Psoas muscle (tissue), 8 donors: ENCODE data around the gene ATRNL1. TPM values are rescaled to one million over a fixed set of nuclear protein-coding genes. Genes with fewer than 3 reads are reported as not detected.

Experiments
- ATAC-seq, 4 donors: fragments of 200-7000 bp; cut with Tn5 transposase; one replicate each; pipeline ENCODE4 v1.9.1; 2020; ENCODE audit warnings: moderate library complexity in 3 of 4, mild to moderate bottlenecking in 2 of 4
- DNase-seq, 2 donors: peaks; one replicate each; pipeline ENCODE4 v3.0.0-alpha.2; 2020
- H3K27ac ChIP-seq: fragments of 200-600 bp; one replicate; pipeline ENCODE4 v1.8.0; 2022
- H3K27me3 ChIP-seq, 3 donors: fragments of 200-600 bp in 1 of 3; one replicate each; pipeline versions ENCODE4 v1.6.1 to v1.8.0; 2013 to 2022; ENCODE audit warnings: low read length in 2 of 3, mild to moderate bottlenecking in 2 of 3, moderate library complexity in 1 of 3; ENCODE audit not compliant: insufficient read depth in 3 of 3
- H3K36me3 ChIP-seq, 2 donors: fragments of 200-600 bp in 1 of 2; one replicate each; pipeline versions ENCODE4 v1.6.1 to v1.8.0; 2013 to 2022; ENCODE audit warnings: low read depth in 1 of 2, mild to moderate bottlenecking in 1 of 2, moderate library complexity in 1 of 2; ENCODE audit not compliant: insufficient read depth in 1 of 2
- H3K4me1 ChIP-seq: fragments of 200-600 bp; one replicate; pipeline ENCODE4 v1.8.0; 2022
- H3K4me3 ChIP-seq: fragments of 200-600 bp; one replicate; pipeline ENCODE4 v1.8.0; 2022; ENCODE audit warnings: mild to moderate bottlenecking
- H3K9me3 ChIP-seq: fragments of 200-600 bp; one replicate; pipeline ENCODE4 v1.8.0; 2022
- WGBS, 3 donors: extraction: QIAGEN DNeasy Blood & Tissue Kit; methylation state at CpG; one replicate each; pipeline versions ENCODE4 v1.1.6 to v1.1.7; 2013; 5-methylcytosine and 5-hydroxymethylcytosine counted together
- intact Hi-C, 2 donors: fragments of 100-400 bp; cut with DNase I; formaldehyde crosslinking; loops; one replicate each; pipeline versions ENCODE4 v1.11.0 to v1.14.2; 2022
- polyA plus RNA-seq, 3 donors: library from polyadenylated mRNA; stranded (reverse); fragments of 200-250 nt; gene quantifications; one replicate each; pipeline ENCODE4 v1.2.3, GENCODE V29; 2013
- total RNA-seq, 4 donors: library from RNA; stranded (reverse); fragmentation: NEBNext Ultra II Directional in 2 of 4; extraction: Animal tissue kit (Norgen Biotek cat#: 25700) in 2 of 4; gene quantifications; one replicate each; pipeline versions ENCODE4 v1.2.1 to v1.2.4, GENCODE V29; 2021 to 2023
- TF ChIP-seq, protein P1 (sequence below): fragments of 200-600 bp; IDR thresholded peaks from one replicate; pipeline ENCODE4 v1.8.0; 2022; ENCODE audit warnings: antibody characterized with exemption
- donor health status: healthy with polysubstance abuse.
- donor health status: DM: no; HTN: no; CAD: no; lungs with moderate emphysema.
- donor health status: Bipolar disorder and iron deficiency.
- donor health status: healthy.
- donor health status: DM: yes; HTN: yes; CAD: no.
- donor health status: DM: no; HTN: no; CAD: no.
- donor health status: DM: no; HTN: no; CAD: no.
- donor health status: DM: yes; HTN: yes; CAD: no.

Gene ATRNL1
- total and polyA plus RNA-seq, 7 donors: 0.01 to 7.1 (median 2.2) TPM

DNA sequence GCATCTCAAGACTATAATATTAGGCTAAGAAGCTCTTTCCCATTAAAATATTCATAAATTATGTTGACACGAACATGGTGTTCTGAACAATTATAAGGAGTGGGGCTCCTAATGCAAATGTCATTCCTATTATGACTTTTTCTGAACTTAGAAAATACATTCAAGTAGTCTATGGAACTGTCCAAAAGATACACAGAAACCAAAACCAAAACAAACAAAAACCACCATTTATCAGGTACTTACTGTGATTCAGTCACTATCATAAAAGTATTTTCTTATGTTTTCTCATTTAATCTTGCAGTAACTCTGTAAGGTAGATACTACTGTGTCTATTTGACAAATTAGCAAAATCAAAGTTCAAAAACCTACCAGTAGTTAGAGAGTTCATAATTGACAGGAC is 773.0 kb downstream of the ATRNL1 start:
- no peaks in the 10 kb centered on the region for H3K27me3 ChIP-seq
- intact Hi-C loops: no loop called here
- DNase-seq: no peak
- no peak overlapping the region for H3K27ac ChIP-seq
- H3K36me3 ChIP-seq: no peaks in the 10 kb centered on the region
- 90 to 95% (median 93%) methylated on average over 1 of the region's 1 CpG for WGBS, 3 donors
- H3K4me1 ChIP-seq: no peaks in the 10 kb centered on the region
- H3K9me3 ChIP-seq: no peaks in the 10 kb centered on the region
- TF ChIP-seq, protein P1, sequence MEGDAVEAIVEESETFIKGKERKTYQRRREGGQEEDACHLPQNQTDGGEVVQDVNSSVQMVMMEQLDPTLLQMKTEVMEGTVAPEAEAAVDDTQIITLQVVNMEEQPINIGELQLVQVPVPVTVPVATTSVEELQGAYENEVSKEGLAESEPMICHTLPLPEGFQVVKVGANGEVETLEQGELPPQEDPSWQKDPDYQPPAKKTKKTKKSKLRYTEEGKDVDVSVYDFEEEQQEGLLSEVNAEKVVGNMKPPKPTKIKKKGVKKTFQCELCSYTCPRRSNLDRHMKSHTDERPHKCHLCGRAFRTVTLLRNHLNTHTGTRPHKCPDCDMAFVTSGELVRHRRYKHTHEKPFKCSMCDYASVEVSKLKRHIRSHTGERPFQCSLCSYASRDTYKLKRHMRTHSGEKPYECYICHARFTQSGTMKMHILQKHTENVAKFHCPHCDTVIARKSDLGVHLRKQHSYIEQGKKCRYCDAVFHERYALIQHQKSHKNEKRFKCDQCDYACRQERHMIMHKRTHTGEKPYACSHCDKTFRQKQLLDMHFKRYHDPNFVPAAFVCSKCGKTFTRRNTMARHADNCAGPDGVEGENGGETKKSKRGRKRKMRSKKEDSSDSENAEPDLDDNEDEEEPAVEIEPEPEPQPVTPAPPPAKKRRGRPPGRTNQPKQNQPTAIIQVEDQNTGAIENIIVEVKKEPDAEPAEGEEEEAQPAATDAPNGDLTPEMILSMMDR: no peak
- H3K4me3 ChIP-seq: no peak overlapping the region
- ATAC-seq: no peak

DNA sequence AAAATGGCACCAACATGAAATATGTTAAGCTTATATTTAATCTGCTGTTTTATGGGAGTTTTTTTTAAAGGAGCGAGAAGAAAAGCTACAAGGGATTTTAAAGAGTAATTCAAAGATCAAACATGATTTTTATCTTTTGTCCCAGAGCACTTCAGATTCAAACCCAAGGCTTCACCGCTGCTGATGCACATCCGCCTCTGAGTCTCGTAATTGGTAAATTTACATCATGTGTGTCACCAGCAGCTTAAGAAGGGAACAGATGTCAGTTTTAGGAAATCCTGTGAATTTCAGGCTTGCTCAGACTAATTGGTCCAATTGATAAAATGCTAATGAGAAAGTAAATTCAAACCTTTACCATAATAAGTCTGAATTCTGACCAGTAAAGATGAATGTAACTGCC is 773.5 kb downstream of the ATRNL1 start:
- TF ChIP-seq, protein P1: no peak
- Histone ChIP-seq H3K4me1 (no peaks in the 10 kb centered on the region), H3K9me3 (no peaks in the 10 kb centered on the region), H3K4me3 (no peak overlapping the region), H3K36me3 (no peaks in the 10 kb centered on the region), H3K27me3 (no peaks in the 10 kb centered on the region), H3K27ac (no peak overlapping the region)
- 80 to 88% (median 83%) methylated on average over 4 of the region's 4 CpGs for WGBS, 3 donors
- ATAC-seq (no peak), DNase-seq (no peak)
- intact Hi-C loops: no loop called here

DNA sequence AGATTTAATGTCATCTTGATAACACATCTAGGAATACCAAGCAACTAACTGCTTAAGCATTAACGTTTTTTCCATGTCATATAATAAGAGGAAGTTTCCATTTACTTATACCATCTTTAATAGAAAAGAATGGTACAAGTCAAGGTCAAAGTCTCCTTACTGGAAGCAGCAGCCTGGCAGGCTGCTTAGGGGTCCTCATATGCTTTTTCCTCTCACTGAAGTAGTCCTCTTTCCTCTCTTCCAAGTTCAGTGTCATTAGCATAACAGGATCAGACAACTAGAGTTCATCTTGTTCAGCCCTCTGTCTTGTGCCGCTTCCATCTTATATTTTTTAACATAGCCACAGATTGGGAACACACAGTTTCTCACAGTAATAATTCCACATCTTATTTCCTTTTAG is 774.1 kb downstream of the ATRNL1 start:
- DNase-seq: no peak
- no peak overlapping the region for H3K27ac ChIP-seq
- TF ChIP-seq, protein P1: no peak
- ATAC-seq: no peak
- no peaks in the 10 kb centered on the region for H3K9me3 ChIP-seq
- no peak overlapping the region for H3K4me3 ChIP-seq
- no peaks in the 10 kb centered on the region for H3K36me3 ChIP-seq
- intact Hi-C loops: no loop called here
- 60 to 61% (median 60%) methylated on average over 2 of the region's 2 CpGs for WGBS, 3 donors
- no peaks in the 10 kb centered on the region for H3K27me3 ChIP-seq
- no peaks in the 10 kb centered on the region for H3K4me1 ChIP-seq

DNA sequence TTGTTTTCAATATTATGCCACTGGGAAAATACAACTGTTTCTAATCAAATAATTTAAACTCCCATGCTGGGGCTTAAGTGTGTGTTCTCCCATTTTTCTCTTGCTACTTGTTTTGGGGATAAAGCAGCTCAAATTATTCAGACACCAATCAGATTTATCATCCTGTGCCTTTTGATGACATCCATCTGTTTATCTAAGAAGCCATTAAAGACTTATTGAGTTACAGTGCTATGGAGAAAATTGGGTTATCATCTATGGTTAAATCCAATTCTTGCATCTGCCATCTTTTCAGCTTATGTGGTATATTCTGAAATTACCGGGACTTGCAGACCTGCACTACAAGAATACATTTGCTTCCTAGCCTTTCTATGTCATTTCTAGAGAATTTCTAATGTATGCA is 778.7 kb downstream of the ATRNL1 start:
- Histone ChIP-seq H3K36me3 (no peaks in the 10 kb centered on the region), H3K4me1 (no peaks in the 10 kb centered on the region), H3K27me3 (no peaks in the 10 kb centered on the region), H3K4me3 (no peak overlapping the region), H3K9me3 (no peaks in the 10 kb centered on the region), H3K27ac (no peak overlapping the region)
- TF ChIP-seq, protein P1: no peak
- no peak for DNase-seq
- intact Hi-C loops: no loop called here
- no peak for ATAC-seq
- WGBS, 3 donors: 92 to 95% (median 94%) methylated on average over 1 of the region's 1 CpG

DNA sequence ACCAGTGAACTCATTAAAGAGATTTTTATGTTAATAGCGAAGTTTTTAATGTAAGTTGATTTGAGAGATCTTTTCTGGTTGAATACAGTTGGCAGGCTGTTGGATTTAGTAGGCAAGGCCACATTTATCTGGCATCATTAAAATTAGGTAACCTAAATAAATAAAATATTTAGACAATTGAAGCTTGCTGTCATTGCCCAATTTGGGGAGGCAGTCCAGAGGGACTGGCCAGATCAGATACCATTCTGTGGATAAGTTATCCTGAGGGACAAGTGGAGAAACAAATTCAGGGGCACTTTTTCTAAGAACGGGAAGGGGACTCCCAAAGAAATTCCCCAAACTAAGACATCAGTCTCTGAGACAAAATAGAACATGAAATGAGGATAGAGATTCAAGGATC is 782.0 kb downstream of the ATRNL1 start:
- intact Hi-C loops: no loop called here
- H3K27me3 ChIP-seq: no peaks in the 10 kb centered on the region
- ATAC-seq (no peak), DNase-seq (no peak)
- no peaks in the 10 kb centered on the region for H3K4me1 ChIP-seq
- H3K27ac ChIP-seq: no peak overlapping the region
- 90 to 98% (median 94%) methylated on average over 2 of the region's 2 CpGs for WGBS, 3 donors
- no peak overlapping the region for H3K4me3 ChIP-seq
- H3K9me3 ChIP-seq: no peaks in the 10 kb centered on the region
- H3K36me3 ChIP-seq: no peaks in the 10 kb centered on the region
- TF ChIP-seq, protein P1: no peak
